GM19193 (cell line): ENCODE measurements around the gene LOC128125822.

Source experiments
- POLR2A ChIP-seq: IDR thresholded peaks from 4 replicates; pipeline ENCODE4 v1.6.1; 2011; ENCODE audit not compliant: insufficient read depth, insufficient read length; ENCODE audit errors: extremely low read depth

The LOC128125822 gene

GRCh38 chr6:63572044-63572746 is at the start of gene LOC128125822, which contains the start of gene PTP4A1:
Gene LOC128125822 (plus strand): TSS chr6:63572480.
Gene PTP4A1 (plus strand): TSS chr6:63572480. CDS start chr6:63576881, 4,401 bp downstream.
- TF ChIP-seq POLR2A = peak; percentile 96

- TF ChIP-seq POLR2A = no peak
These were observed 48.6 kb upstream of the LOC128125822 start for GRCh38 chr6:63523630-63524029.

- no peak for TF ChIP-seq POLR2A
These were observed 46.9 kb upstream of the LOC128125822 start for GRCh38 chr6:63525186-63525878.

DNA sequence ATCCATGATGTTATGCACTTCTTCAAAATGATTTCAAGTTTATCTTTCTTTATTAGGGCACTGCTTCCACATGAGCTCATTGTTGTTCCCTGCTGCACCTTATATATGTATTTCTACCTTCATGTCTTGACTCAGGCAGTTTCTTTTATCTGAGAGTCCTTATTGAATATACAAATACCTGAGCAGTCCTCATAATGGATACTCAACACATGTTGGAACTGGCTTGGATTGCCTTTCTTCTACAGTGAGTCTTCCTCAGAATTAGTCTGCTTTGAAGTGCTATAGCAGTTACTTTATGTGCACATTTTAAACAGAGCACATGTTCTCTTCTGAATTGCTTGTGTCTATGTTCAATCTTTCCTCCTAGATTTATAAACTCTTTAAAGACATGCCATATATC is 45.3 kb upstream of the LOC128125822 start:
- TF ChIP-seq POLR2A = no peak

DNA sequence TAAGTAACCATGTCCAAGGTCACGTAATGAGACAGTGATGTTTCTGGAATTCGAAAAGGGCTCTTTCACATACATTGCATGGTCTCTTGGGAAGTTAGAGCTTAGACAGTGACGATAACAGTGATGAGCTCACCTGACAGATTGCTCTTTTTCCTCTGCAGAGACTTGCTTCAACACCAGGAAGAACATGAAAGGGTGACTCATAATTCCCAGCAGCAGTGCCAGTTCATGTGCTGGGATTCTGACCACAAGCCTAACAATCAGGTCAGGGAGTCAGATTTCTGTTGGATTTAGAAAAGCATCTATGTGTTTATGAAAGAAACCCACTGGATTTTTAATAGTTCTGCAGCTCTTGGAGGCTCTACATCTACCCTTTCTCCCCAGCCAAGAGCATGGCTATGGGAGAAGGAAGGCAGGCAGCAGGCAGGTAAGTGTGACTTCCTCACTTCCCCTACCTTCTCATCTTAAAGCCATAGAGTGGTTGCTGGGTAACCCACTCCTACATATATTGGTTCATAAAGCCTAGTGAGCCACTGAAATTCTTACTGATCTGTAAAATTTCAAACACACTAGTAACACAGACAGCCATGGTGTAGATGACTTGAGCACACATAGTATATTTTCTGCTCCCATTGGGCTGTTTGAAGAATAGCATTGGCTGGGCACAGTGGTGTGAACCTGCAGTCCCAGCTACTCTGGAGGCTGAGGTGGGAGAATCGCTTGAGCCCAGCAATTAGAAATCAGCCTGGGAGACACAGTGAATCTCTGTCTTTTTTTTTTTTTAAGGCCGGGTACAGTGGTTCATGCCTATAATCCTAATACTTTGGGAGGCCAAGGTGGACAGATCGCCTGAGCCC is 44.4 kb upstream of the LOC128125822 start:
- TF ChIP-seq POLR2A = no peak

DNA sequence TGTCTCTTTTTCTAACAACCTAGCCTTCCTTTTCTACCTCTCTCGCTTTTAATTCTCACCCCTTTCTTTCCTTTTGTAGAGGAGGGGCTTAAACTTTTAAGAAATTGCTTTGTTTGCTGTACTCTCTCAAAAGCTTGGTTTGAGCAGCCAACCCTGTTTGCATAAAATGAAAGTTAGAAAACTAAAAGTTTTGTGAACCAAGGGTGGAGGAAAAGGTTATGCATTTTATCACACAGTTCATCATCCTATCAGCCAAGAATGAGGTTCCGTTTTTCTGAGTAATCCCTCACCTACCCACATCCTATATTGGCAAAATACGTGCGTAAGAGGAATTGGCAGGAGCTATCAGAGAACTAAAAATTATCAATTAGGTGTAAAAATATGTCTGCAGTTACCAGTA is 42.8 kb upstream of the LOC128125822 start:
- no peak for TF ChIP-seq POLR2A

- TF ChIP-seq POLR2A = no peak
These were observed 42.1 kb upstream of the LOC128125822 start for GRCh38 chr6:63530182-63530581.

DNA sequence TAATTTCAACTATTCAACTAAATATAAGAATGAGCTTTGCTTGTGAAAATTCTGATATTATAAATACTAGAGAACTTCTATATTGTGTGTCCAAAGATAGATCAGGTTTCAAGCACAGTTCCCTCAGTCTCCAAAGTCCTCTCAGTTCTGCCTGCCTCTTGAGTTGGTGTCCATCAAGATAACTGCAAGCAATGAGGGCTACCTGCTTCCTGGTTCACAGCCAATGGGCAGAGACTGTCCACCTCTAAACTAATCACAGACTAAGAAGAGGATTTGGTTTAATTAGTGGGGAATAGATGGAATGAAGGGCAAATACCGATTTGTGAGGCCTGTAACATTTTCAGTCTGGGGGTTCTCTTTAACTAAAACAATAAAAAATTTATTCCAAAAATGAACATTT is 41.3 kb upstream of the LOC128125822 start:
- TF ChIP-seq POLR2A = no peak

DNA sequence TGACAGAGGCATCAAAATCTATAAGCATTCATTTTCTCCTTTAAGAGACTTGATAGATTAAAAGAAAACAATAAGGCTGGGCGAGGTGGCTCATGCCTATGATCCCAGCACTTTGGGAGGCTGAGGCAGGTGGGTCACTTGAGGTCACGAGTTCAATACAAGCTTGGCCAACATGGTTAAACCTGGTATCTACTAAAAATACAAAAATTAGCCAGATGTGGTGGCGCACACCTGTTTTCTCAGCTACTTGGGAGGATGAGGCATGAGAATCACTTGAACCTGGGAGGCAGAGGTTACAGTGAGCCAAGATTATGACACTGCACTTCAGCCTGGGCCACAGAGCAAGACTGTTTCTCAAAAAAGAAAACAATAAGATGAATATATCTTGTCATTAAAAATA is 39.3 kb upstream of the LOC128125822 start:
- TF ChIP-seq POLR2A = no peak

- no peak for TF ChIP-seq POLR2A
These were observed 38.3 kb upstream of the LOC128125822 start for GRCh38 chr6:63533952-63534351.

DNA sequence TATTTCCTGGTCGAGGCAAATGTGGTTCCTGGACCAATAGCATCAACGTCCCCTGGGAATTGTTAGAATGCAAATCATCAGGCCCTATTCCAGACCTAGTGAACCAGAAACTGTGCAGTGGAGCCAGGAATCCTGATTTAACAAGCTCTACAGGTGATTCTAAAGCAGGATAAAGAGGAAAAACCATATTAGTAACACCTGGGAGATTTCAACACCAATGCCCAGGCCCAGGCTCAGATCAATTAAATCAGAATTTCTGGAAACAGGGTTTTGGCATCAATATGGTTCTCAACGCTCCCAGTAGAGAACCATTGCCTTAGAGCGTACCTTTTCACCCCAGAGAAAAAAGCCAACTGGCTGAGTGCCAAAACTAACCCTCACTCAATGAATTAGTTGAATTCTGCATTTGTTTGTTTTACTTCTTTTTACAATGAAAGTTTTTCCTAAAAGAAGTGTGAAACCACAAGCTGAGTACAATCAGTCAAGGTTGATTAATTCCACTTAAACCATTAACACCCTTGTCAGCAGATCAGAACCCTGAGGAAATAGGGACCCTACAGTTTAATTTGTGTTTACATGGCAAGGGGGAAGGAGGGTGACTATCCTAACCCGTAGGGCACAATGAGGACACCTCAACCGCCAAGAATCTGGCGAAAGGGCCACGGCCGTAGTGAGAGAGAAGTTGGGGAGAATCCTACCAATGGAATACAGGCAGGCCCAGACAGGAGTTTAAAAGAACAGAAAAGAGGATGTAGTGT is 34.9 kb upstream of the LOC128125822 start:
- no peak for TF ChIP-seq POLR2A

DNA sequence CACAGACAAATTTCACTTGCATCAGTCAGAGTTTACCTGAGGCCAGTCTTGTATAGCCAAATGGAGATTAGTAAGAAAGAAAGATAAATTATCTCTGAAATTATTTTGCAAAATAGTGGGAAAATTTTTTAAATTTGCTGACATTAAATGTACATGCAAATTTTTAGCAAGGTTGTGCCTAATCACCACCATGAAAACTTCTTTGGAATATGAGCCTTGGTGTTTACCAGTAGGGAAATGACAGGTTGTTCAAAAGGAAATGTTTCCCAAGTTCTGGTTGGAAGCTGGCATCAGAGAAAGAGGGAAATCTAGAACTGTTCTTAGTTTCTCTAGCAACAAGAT is 34.4 kb upstream of the LOC128125822 start:
- TF ChIP-seq POLR2A = no peak

- TF ChIP-seq POLR2A = no peak
These were observed 33.7 kb upstream of the LOC128125822 start for GRCh38 chr6:63538550-63538949.

GRCh38 chr6:63543001-63543400 is 29.3 kb upstream of the LOC128125822 start:
- no peak for TF ChIP-seq POLR2A

- no peak for TF ChIP-seq POLR2A
These were observed 28.3 kb upstream of the LOC128125822 start for GRCh38 chr6:63543982-63544381.
